Ramos (cell line): Measurements from ENCODE around the gene ESR2.
"Not testable (repeated sequence)": the region's sequence is repeated elsewhere in the genome, so short reads cannot be mapped to it uniquely, and the experiment has no call there.

Experiments
- in situ Hi-C: fragments of 300-500 bp; cut with MboI; formaldehyde crosslinking; loops from one replicate; pipeline ENCODE4 v1.14.3; 2022; ENCODE audit warnings: low sequenced_read_pairs; ENCODE audit not compliant: unreplicated experiment

Gene ESR2

DNA sequence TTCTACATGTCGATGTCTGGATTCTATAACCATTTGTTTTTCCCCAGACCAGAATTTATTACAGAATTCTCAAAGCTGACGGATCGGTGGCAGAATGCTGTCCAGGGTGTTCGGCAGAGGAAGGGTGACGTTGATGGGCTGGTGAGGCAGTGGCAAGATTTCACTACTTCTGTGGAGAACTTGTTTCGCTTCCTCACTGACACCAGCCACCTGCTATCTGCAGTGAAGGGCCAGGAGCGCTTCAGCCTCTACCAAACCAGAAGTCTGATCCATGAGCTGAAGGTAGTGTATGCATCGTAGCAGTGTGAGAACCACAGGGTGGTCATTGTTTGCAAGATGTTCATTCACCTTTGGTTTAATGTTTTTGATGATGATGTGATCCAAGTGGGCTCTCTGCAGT, 124.0 kb downstream of the ESR2 start:
- in situ Hi-C loops = no loop called here

DNA sequence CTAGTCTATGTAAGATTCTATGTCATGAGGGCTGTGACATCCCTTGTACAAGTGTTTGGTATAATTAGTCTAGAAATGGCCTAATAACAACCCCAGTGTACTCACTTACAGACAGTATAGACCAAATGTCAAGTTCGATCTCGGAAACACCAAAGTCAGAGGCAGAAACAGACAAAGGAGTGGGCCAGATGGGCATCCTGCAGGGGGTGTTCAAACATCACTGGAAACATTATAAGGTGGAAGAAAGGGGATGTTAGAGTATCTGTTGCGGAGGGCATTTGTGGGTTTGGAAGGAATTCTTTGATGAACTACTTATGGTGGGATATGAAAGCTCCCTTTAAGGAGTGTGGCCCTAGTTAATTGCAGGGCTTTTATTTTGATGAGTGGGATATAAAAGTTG, 134.6 kb downstream of the ESR2 start:
- in situ Hi-C loops = no loop called here

DNA sequence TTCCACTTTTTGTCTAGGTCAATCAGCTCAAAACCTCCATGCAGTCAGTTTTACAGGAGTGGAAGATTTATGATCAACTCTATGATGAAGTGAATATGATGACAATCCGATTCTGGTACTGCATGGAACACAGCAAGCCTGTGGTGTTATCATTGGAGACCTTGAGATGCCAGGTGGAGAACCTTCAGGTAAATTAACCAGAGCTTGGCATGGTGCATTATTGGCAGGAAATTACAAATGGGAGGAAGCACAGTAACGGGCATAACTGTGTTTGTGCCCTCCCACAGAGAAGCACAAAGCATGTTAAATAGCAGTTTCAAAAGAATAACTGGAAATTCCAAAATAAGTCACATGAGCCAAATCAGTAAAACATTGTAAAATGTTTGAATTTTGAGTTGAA, 135.6 kb downstream of the ESR2 start:
- in situ Hi-C loops = no loop called here

DNA sequence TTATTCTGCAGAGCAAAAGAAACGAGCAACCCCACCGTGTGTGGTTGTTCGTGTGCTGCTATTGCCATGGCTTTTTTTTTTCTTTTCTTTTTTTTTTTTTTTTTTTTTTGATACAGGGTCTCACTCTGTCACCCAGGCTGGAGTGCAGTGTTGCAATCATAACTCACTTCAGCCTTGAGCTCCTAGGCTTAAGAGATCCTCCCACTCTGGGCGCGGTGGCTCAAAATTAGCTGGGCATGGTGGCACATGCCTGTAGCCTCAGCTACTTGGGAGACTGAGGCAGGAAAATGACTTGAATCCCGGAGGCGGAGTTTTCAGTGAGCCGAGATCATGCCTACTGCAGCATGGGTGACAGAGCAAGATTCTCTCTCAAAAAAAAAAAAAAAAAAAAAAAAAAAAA, 144.2 kb downstream of the ESR2 start:
- in situ Hi-C loops = no loop called here

DNA sequence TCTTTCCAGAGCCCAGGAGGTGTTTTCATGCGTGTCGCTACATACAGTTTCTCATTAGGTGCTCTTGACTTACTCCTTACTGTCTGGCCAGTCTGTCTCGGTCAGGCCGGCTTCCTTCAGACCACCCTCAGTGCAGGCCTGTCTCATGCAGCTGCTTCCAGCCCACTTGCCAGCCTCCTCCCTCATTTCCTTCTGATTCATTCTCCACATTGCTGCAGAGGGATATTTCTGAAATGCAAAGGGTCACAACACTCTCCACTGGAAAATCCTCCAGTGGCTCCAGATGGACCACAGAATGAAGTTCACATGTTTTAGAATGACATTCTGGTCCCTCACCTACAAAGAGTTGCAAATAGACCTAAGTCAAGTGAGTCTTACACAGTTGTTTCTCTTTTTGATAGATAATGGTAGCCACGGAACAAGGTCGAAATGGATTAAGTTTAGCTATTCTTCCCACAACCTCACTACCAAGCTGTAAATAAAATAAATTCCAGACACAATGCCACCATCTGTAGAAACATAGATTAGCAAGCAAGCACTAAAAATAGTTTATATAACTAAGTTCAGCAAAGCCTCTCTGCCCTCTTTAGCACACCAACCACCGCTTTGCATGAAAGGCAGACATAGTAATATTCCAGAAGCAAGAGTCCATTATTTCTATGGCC, 146.9 kb downstream of the ESR2 start:
- in situ Hi-C loops = no loop called here

DNA sequence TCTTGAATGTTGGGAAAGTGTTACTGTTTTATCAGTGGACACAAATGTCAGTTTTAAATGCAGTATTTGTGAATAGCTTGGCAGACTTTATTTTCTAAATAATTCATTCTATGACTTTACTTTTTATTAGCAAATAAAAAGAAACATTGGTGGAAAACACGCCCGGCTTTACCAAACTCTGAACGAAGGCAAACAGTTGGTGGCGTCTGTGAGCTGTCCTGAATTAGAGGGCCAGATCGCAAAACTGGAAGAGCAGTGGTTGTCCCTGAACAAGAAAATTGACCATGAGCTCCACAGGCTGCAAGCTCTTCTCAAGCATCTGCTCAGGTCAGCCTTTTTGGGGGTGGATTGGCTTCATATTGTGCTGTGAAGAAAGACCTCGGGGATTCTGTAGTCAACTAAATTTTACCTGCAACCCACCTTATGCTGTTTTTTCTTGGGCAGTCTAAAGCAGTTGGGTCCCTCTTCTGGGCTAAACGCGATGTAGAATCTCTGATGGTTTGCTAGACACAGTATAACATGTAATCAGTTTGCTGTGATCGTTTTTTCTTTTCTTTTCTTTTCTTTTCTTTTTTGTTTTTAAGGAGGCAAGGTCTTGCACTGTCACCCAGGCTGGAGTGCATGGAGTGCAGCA, 156.4 kb downstream of the ESR2 start:
- in situ Hi-C loops = no loop called here

DNA sequence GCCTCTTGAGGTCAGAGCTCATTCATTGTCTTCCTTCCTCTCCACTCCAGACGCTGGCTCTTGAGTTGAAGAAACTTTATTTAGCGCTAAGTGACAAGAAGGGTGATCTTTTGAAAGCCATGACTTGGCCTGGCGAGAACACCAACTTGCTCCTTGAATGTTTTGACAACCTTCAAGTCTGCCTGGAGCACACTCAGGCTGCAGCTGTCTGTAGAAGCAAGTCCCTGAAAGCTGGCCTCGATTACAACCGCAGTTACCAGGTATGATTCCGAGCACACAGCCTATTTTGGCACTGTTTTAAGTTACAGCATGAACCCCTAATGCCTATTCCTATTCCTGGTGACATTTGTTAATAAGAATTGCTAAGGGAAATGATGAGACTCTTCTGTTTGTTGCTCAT, 167.6 kb downstream of the ESR2 start:
- in situ Hi-C loops = no loop called here

DNA sequence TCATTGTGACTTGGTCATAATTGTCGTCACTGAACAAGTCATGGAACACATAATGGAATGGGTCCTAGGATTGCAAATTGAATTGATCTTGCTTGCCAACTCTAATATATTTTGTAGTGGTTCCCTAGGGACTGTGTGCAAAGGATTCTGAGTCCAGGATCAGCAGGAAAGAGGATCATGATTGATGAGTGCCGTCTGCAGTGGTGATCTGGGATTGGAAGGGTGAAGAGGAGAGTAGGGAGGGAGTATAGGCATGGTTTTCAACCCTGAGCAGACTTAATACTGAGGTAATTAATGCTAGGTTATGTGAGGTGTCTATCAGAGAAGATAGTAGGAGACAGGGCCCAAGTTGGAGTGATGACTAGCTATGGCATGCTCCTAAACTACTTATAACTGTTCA, 168.9 kb downstream of the ESR2 start:
- in situ Hi-C loops = no loop called here

DNA sequence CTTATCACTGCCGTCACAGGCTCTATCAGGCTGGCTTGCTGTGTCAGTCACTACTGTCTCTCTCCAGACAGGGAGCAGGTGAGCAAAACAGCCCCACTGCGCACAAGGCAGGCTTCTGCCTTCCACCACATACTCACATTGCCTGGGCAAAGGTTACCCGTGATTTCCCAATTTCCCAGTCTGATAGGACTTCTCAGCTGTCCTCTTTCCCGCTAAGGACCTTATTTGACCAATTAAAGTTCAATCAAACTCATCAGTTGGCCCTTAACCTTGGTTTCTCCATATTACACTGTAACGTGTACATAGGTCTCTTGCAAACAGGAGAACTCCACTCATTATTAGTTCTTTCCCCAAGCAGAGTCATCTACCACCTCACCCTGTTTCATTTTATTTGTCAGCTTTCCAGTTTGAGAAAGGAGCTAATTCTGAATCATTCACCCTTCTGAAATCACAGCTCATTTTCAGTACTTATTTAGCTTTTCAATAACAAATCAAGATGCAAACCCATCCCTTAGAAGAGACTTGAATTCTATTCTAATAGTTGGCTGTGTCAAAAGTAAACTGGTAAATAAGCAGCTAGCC, 170.8 kb downstream of the ESR2 start:
- in situ Hi-C loops = no loop called here

DNA sequence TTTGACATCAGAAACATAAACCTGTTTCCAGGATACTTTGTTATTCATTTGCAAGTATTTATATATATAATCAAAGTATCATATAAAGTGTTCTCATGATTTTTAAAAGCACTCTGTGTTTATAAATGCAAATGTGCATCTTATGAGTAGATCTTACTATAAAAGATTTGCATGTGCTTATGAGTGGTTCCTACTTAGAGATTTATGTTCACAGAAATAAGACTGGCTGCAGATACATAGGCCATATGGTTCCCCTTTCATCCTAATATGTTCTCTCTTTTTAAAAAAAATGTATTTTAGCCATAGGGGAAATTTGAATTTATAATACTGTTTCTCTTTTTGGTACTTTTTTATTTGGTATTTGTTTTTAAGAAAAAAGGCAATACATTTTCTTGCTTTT, 174.2 kb downstream of the ESR2 start:
- in situ Hi-C loops = no loop called here

DNA sequence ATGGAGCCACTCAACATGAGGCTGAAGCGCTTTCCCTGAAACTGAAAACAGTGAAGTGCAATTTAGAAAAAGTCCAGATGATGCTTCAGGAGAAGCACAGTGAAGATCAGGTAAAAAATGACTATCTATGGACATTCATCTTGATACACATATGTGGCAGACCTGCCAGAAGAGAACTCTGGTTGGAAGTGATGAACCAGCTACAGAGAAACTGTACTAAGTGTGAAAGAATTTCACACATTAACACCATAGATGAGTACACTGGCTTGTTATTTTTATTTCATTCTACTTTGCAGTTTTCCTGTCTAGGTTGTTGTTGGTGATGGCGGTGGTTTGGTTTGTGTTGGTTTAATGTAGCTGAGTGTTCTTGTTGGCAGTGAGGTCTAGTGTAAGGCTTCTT, 174.7 kb downstream of the ESR2 start:
- in situ Hi-C loops = no loop called here

DNA sequence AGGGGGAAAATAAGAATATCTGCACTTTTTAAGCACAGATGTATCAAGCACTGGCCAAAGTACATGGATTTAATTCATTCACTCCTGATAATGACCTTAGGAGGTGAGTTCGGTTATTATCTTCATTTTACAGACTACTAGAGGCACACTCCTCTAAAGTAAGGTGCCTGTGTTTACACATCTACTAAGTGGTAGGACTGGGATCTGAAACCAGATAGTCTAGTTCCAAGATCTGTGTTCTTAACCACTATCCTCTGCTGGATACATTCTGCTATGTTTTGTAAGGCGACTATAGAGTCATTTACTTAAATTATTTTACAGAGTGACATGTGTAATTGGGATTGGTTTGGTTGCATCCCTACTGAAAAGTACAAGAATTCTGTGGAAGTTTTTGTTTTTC, 175.3 kb downstream of the ESR2 start:
- in situ Hi-C loops = no loop called here

DNA sequence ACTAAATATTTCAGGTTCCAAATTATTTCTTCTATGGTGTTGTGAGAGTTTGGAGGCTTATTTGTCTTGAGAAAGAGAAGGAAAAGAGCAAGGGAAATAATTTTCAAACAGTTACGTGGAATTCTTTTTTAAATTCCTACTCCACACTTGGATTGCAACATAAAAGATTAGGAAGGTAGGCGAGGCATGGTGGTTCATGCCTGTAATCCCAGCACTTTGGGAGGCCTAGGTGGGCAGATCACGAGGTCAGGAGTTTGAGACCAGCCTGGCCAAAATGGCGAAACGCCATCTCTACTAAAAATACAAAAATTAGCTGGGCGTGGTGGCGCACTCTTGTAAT, 175.8 kb downstream of the ESR2 start:
- in situ Hi-C loops = not testable (repeated sequence)

DNA sequence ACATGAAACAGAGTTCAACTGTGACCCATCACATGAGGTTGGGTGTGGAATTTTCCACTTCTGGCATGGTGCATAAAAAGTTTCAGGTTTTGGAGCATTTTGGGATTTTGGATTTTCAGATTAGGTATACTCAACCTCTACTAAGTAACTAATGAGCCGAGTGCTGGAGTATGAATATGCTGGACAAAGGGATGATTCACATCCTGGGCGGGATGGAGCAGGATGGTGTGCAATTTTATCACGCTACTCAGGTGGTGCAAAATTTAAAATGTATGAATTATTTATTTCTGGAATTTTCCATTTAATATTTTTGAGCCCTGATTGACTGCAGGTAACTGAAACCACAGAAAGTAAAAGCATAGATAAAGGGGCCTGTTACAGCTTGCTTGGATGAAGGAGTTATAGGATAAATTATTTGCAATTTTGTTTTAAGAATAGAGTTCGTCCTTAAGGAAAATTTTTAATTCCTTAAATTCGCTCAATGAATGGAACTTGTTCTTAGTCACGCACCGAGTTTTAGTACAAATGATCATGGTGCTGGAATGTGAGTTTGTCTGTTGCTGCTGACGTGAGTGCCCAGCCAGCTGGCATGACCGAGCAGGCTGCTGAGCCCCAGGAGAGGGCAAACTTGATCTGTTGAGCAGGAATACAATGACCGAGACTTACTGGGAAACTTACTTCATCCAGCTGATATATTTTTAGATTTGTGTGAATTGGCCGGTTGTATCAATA, 176.3 kb downstream of the ESR2 start:
- in situ Hi-C loops = no loop called here

DNA sequence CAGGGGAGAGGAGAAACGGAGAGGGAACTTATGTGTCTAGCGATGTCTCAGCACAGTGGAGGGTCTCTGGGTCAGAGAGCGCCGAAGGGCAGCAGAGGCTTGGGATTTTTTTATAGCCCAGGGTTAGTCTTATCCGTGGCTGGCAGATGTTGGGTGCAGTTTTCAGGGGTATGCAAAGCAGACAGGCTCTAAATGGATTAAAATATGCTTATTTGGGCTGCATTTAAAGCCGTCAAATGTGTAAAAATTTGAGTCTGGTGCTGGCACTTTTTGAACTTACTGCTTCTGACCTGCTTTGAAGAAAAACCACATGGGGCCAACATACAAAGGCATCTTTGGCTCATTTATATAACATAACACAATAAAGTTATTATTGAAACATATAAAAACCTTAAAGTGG, 178.8 kb downstream of the ESR2 start:
- in situ Hi-C loops = no loop called here

DNA sequence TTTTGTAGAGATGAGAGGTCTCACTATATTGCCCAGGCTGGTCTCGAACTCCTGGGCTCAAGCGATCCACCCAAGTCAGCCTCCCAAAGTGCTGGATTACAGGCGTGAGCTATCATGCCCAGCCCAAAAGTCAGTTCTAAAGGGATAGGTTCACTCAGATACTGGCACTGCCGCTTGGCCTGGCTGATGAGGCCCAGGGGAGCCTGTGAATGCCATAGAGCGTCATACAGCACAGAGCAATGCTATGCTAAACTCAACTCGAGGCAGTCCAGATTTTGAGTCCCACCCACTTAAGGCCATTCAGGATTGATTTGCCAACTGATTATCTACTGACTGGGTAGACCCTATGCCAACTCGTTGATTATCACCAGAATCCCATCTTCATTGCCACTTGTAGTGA, 179.4 kb downstream of the ESR2 start:
- in situ Hi-C loops = no loop called here

DNA sequence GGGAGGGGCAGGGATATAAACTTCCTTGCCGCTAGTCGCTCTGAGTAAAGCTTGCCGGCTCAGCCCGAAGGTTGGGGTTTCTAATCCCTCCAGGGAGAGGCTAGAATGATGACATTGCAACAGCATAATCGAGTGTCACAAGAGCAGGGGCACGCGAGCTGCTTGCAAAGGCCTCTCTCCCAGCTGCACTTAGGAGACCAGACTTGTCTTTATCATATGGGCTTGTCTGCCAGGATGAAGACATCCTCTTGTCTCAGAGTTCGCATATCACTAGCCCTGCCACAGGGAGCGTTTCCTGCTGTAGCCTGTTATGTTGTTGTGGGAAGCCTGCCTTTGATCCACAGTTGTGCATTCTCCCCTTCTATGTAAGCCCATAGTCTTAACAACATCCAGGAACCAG, 180.0 kb downstream of the ESR2 start:
- in situ Hi-C loops = no loop called here

DNA sequence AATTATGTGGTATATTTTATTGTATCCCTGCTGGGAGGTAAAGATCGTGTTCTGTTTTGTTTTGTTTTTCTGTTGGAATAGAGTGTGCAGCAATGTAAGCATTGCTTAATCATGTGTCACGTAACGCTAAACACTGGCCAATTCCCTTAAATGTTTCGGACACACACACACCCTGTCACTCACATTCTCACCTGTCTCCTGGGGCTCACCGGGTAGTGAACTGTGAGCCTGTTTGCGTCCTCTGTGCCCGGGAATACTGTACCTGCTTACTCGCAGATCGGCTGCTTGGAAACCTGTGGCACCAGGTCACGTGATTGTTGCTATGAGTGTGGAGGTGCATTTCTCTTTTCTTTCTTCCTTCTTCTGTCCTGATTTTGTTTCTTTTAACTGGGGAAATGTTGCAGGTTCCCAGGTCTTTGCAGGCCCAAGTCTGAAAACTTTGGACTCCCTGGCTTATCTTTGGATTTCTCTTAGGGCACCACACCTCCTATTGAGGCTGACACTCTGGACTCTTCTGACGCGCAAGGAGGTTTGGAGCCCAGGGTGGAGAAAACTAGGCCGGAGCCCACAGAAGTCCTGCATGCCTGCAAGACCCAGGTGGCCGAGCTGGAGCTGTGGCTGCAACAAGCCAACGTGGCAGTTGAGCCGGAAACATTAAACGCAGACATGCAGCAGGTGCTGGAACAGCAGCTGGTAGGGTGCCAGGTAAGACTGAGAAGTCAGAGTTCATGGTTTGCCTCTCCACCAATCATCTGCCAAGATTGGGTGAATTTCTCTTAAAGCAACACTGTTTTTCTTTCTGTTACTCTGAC, 181.1 kb downstream of the ESR2 start:
- in situ Hi-C loops = no loop called here

DNA sequence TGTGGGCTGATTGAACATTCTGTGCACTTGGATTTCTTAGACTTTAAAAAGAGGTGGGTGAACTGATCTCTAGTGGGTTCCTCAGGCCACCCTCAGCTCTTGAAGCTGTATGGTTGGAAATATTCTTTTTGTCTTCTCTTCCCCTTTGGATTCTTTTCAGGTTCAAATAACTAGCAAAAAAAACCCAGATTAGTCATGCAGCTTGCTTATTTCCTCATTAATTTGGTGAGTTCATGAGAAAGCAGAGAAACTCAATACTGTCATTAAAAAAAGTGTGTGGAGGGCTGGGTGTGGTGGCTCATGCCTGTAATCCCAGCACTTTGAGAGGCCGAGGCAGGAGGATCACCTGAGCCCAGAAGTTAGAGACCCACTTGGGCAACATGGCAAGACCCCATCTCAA, 183.4 kb downstream of the ESR2 start:
- in situ Hi-C loops = no loop called here

DNA sequence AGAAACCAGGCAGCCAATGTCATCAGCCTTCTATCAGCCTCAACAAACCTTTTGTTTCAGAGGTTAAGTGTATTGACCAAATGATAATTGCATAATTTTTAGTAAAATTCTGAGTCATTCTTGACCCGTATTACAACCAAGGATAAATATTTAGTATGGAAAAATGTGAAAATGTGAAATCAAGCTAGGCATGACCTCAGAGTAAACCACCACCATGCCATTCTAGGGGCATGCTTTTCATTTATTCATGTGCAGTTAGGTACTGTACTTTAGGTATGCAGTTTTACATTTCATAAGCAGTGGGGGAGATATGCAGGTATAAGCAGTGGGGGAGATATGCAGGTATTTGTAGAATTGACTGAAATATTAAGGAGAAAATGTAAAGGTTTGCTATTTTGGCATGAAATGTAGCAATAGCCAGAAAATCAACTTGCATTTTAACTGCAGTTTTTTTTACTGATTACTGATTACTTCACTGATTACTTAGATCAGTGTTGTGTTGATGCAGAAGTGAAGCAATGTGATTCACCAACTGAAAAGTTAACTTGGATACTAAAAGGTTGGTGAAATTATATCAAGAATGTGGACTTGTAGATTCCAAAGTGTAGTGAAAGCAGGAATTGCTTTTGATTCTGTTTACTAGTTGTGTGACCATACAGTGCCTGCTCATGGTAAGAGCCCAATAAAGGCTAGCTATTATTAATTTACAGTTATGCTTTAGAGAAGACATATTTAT, 184.2 kb downstream of the ESR2 start:
- in situ Hi-C loops = no loop called here
